Measurements from ENCODE around the gene RFESD. TPM values are rescaled to one million over a fixed set of nuclear protein-coding genes. Genes with fewer than 3 reads are reported as not detected.

Gene RFESD
- total RNA-seq, 1 experiment from 2014 or later, result 1.6 TPM

GRCh38 chr5:95686651-95687050, 40.1 kb downstream of the RFESD start:
- H3K4me1 Mint-ChIP-seq (ENCODE audit: low read depth, unreplicated experiment), result no peaks in the 10 kb centered on the region
- Histone ChIP-seq H3K36me3 (ENCODE audit: control insufficient read depth, insufficient read depth, low read length) (no peaks in the 10 kb centered on the region), H3K27me3 (replicated peaks; ENCODE audit: control insufficient read depth, insufficient read depth, low read length) (no peaks in the 10 kb centered on the region), H3K9me3 (no peaks in the 10 kb centered on the region), H3K4me3 (ENCODE audit: low read depth, low read length) (no peak overlapping the region), H3K4me1 (no peaks in the 10 kb centered on the region; the same call in 1 of the 2 replicates)
- no peaks in the 10 kb centered on the region for H3K9me3 Mint-ChIP-seq (ENCODE audit: unreplicated experiment)
- peak in 1 of 2 experiments; percentile 17 for DNase-seq
- CTCF ChIA-PET, result interaction anchor here (0.5 kb wide), 1 partner anchor 1010 kb away, joined by 3 read pairs; no protein-coding TSS in a partner anchor
- POLR2A ChIA-PET, result interaction anchor here (1.1 kb wide), 1 partner anchor 40 kb away, joined by 3 read pairs; the partner anchor contains the start of gene RFESD
- no TSS peak for BruUV-seq (replicated peaks)
- intact Hi-C loops (cut with micrococcal nuclease; ENCODE audit: unreplicated experiment), result loop anchor here (1.0 to 2.0 kb wide), 2 partner anchors 14 to 42 kb away; no protein-coding TSS in a partner anchor
- no peak overlapping the region for H3K27ac Mint-ChIP-seq (ENCODE audit: unreplicated experiment)
- H3K27me3 Mint-ChIP-seq (ENCODE audit: insufficient read depth, unreplicated experiment), result no peaks in the 10 kb centered on the region
- no peak for TF ChIP-seq CTCF (IDR thresholded peaks at IDR 0.05; ENCODE audit: insufficient read depth in 1 of 2, low read depth in 1 of 2, low read length in 1 of 2, severe bottlenecking in 1 of 2, unreplicated experiment in 1 of 2)
- H3K4me3 Mint-ChIP-seq (ENCODE audit: unreplicated experiment), result no peak overlapping the region
- no peaks in the 10 kb centered on the region for H3K36me3 Mint-ChIP-seq (ENCODE audit: insufficient read depth, unreplicated experiment)

GRCh38 chr5:95689680-95690079, 43.1 kb downstream of the RFESD start:
- H3K27me3 Mint-ChIP-seq (ENCODE audit: insufficient read depth, unreplicated experiment), result no peaks in the 10 kb centered on the region
- Histone ChIP-seq H3K27me3 (replicated peaks; ENCODE audit: control insufficient read depth, insufficient read depth, low read length) (no peaks in the 10 kb centered on the region), H3K4me1 (no peaks in the 10 kb centered on the region; the same call in 1 of the 2 replicates), H3K4me3 (ENCODE audit: low read depth, low read length) (no peak overlapping the region), H3K9me3 (no peaks in the 10 kb centered on the region), H3K36me3 (ENCODE audit: control insufficient read depth, insufficient read depth, low read length) (no peaks in the 10 kb centered on the region)
- ChIA-PET CTCF (no interaction called here), POLR2A (no interaction called here)
- no peak for DNase-seq
- intact Hi-C loops (cut with micrococcal nuclease; ENCODE audit: unreplicated experiment), result no loop called here
- no TSS peak for BruUV-seq (replicated peaks)
- H3K4me1 Mint-ChIP-seq (ENCODE audit: low read depth, unreplicated experiment), result no peaks in the 10 kb centered on the region
- no peak overlapping the region for H3K4me3 Mint-ChIP-seq (ENCODE audit: unreplicated experiment)
- no peaks in the 10 kb centered on the region for H3K36me3 Mint-ChIP-seq (ENCODE audit: insufficient read depth, unreplicated experiment)
- no peak overlapping the region for H3K27ac Mint-ChIP-seq (ENCODE audit: unreplicated experiment)
- no peaks in the 10 kb centered on the region for H3K9me3 Mint-ChIP-seq (ENCODE audit: unreplicated experiment)
- no peak for TF ChIP-seq CTCF (IDR thresholded peaks at IDR 0.05; ENCODE audit: insufficient read depth in 1 of 2, low read depth in 1 of 2, low read length in 1 of 2, severe bottlenecking in 1 of 2, unreplicated experiment in 1 of 2)

GRCh38 chr5:95690333-95690732, 43.8 kb downstream of the RFESD start:
- POLR2A ChIA-PET, result no interaction called here
- no TSS peak for BruUV-seq (replicated peaks)
- no peaks in the 10 kb centered on the region for H3K9me3 ChIP-seq
- no peaks in the 10 kb centered on the region for H3K27me3 ChIP-seq (replicated peaks; ENCODE audit: control insufficient read depth, insufficient read depth, low read length)
- H3K4me1 ChIP-seq, result no peaks in the 10 kb centered on the region; the same call in 1 of the 2 replicates
- CTCF ChIA-PET, result no interaction called here
- no peaks in the 10 kb centered on the region for H3K9me3 Mint-ChIP-seq (ENCODE audit: unreplicated experiment)
- no peak for DNase-seq
- no peak for TF ChIP-seq CTCF (IDR thresholded peaks at IDR 0.05; ENCODE audit: insufficient read depth in 1 of 2, low read depth in 1 of 2, low read length in 1 of 2, severe bottlenecking in 1 of 2, unreplicated experiment in 1 of 2)
- no peak overlapping the region for H3K4me3 ChIP-seq (ENCODE audit: low read depth, low read length)
- H3K4me1 Mint-ChIP-seq (ENCODE audit: low read depth, unreplicated experiment), result no peaks in the 10 kb centered on the region
- no peaks in the 10 kb centered on the region for H3K36me3 Mint-ChIP-seq (ENCODE audit: insufficient read depth, unreplicated experiment)
- no peak overlapping the region for H3K27ac Mint-ChIP-seq (ENCODE audit: unreplicated experiment)
- intact Hi-C loops (cut with micrococcal nuclease; ENCODE audit: unreplicated experiment), result no loop called here
- H3K27me3 Mint-ChIP-seq (ENCODE audit: insufficient read depth, unreplicated experiment), result no peaks in the 10 kb centered on the region
- no peaks in the 10 kb centered on the region for H3K36me3 ChIP-seq (ENCODE audit: control insufficient read depth, insufficient read depth, low read length)
- H3K4me3 Mint-ChIP-seq (ENCODE audit: unreplicated experiment), result no peak overlapping the region

All from Caco-2 (cell line).